Calu3 (cell line): ENCODE results near the gene ZNF417. TPM values are rescaled to one million over a fixed set of nuclear protein-coding genes. Genes with fewer than 3 reads are reported as not detected.
"Not testable (repeated sequence)": the region's sequence is repeated elsewhere in the genome, so short reads cannot be mapped to it uniquely, and the experiment has no call there.

Experiments
- Bru-seq: library from RNA; stranded (reverse); fragments of 400-500 nt; gene quantifications from one replicate; lab custom pipeline; 2021; lab: Mats Ljungman, UMichigan
- BruChase-seq, 2 experiments: library from RNA; stranded (reverse); fragments of 400-500 nt; gene quantifications; one replicate each; lab custom pipeline; 2021; lab: Mats Ljungman, UMichigan
- BruUV-seq: library from RNA; stranded (reverse); fragments of 400-500 nt; replicated peaks from 2 replicates; lab custom pipeline; 2021; lab: Mats Ljungman, UMichigan
- CTCF ChIA-PET: fragments of 300-600 bp; sonication (Branson Sonifier 250); formaldehyde crosslinking; loops from one replicate; lab custom pipeline; 2022; ENCODE audit warnings: antibody characterized with exemption; lab: Charles Lee
- DNase-seq: peaks from one replicate; pipeline ENCODE4 v3.0.0; 2022
- H3K27ac Mint-ChIP-seq: one replicate; pipeline ENCODE4 v1.8.0; 2022; ENCODE audit warnings: mixed read lengths; ENCODE audit not compliant: unreplicated experiment
- H3K27me3 Mint-ChIP-seq: one replicate; pipeline ENCODE4 v1.8.0; 2022; ENCODE audit warnings: mixed read lengths; ENCODE audit not compliant: unreplicated experiment
- H3K36me3 Mint-ChIP-seq: one replicate; pipeline ENCODE4 v1.8.0; 2022; ENCODE audit warnings: mild to moderate bottlenecking, moderate library complexity, mixed read lengths; ENCODE audit not compliant: insufficient read depth, unreplicated experiment
- H3K4me1 Mint-ChIP-seq: one replicate; pipeline ENCODE4 v1.8.0; 2022; ENCODE audit warnings: mild to moderate bottlenecking, low read depth, mixed read lengths; ENCODE audit not compliant: unreplicated experiment
- H3K4me3 Mint-ChIP-seq: one replicate; pipeline ENCODE4 v1.8.0; 2022; ENCODE audit warnings: mild to moderate bottlenecking, low read depth, moderate library complexity, mixed read lengths; ENCODE audit not compliant: unreplicated experiment
- H3K9me3 Mint-ChIP-seq: one replicate; pipeline ENCODE4 v1.8.0; 2022; ENCODE audit warnings: low read depth, mixed read lengths; ENCODE audit not compliant: unreplicated experiment
- CTCF ChIP-seq: fragments of 200-600 bp; IDR thresholded peaks from one replicate; pipeline ENCODE4 v1.8.0; 2022; ENCODE audit warnings: antibody characterized with exemption; ENCODE audit not compliant: unreplicated experiment
- intact Hi-C: fragments of 100-400 bp; cut with micrococcal nuclease; formaldehyde crosslinking; loops from one replicate; pipeline ENCODE4 v1.10.0; 2022; ENCODE audit not compliant: unreplicated experiment
- long read RNA-seq: library from polyadenylated mRNA; stranded (forward); transcript quantifications from one replicate; pipeline ENCODE4 v2.0.0, GENCODE V29; 2022
- total RNA-seq: library from RNA; stranded (reverse); gene quantifications from 2 replicates; pipeline ENCODE4 v1.2.3, GENCODE V29; 2022

The ZNF417 gene
- total RNA-seq: 14.9 and 17.2 TPM in 2 replicates
- Bru-seq, nascent RNA: percentile 85 among the genes with signal in this experiment
- percentile 94 among the genes with signal in this experiment for BruChase-seq, experiment 1, labeled RNA remaining after a 6-hour chase
- percentile 97 among the genes with signal in this experiment for BruChase-seq, experiment 2, labeled RNA remaining after a 2-hour chase
- long read RNA-seq: 0 reads

- H3K27me3 Mint-ChIP-seq, intact Hi-C loops: not testable (repeated sequence)
- peaks cover 11% of the 10 kb centered on the region for H3K4me1 Mint-ChIP-seq
- H3K4me3 Mint-ChIP-seq: peak within 1 kb of the TSS; percentile 93
- peaks cover 36% of the 10 kb centered on the region for H3K9me3 Mint-ChIP-seq
- CTCF ChIA-PET: interaction anchor here (0.6 to 1.3 kb wide), 4 partner anchors 47 to 603 kb away, joined by 3 read pairs; partner anchors contain the start of genes ZBTB45 and ZNF552
- H3K27ac Mint-ChIP-seq: peak within 1 kb of the TSS; percentile 82
- BruUV-seq: TSS peak; percentile 68
- H3K36me3 Mint-ChIP-seq: peaks cover 46% of the 10 kb centered on the region
- peak; percentile 85 for DNase-seq
Measured at GRCh38 chr19:57916168-57916995, at the start of gene ZNF417. Gene ZNF417 (minus strand): TSS chr19:57916592. CDS start chr19:57916411, 181 bp downstream.

GRCh38 chr19:57964761-57965160 is 48.4 kb upstream of the ZNF417 start:
- no peaks in the 10 kb centered on the region for H3K4me1 Mint-ChIP-seq
- CTCF ChIA-PET: no interaction called here
- no peaks in the 10 kb centered on the region for H3K27me3 Mint-ChIP-seq
- intact Hi-C loops: no loop called here
- peaks cover 11% of the 10 kb centered on the region for H3K9me3 Mint-ChIP-seq
- BruUV-seq: no TSS peak
- no peak for TF ChIP-seq CTCF
- H3K27ac Mint-ChIP-seq: no peak overlapping the region
- H3K36me3 Mint-ChIP-seq: peaks cover 5% of the 10 kb centered on the region
- no peak for DNase-seq
- H3K4me3 Mint-ChIP-seq: no peak overlapping the region

DNA sequence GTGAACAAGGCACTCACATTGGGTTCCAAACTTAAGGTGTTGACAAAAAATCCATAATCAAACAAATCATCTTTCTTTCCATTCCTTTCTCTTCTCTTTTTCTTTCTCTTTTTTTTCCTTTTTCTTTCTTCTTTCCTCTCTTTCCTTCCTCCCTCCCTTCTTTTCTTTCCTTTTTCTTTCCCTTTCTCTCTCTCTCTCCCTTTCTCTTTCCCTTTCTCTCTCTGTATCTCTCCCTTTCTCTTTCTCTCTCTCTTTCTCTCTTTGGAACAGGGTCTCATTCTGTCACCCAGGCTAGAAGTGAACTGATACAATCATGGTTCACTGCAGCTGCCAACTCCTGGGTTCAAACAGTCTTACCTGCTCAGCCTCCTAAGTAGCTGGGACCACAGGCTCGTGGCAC is 45.4 kb upstream of the ZNF417 start:
- intact Hi-C loops: no loop called here
- TF ChIP-seq CTCF: no peak
- BruUV-seq: no TSS peak
- no peak overlapping the region for H3K27ac Mint-ChIP-seq
- H3K9me3 Mint-ChIP-seq: peaks cover 10% of the 10 kb centered on the region
- DNase-seq: no peak
- H3K4me3 Mint-ChIP-seq: no peak overlapping the region
- H3K4me1 Mint-ChIP-seq: no peaks in the 10 kb centered on the region
- peaks cover 5% of the 10 kb centered on the region for H3K36me3 Mint-ChIP-seq
- CTCF ChIA-PET: interaction anchor here (0.5 kb wide), 1 partner anchor 247 kb away, joined by 6 read pairs; no protein-coding TSS in a partner anchor
- no peaks in the 10 kb centered on the region for H3K27me3 Mint-ChIP-seq

GRCh38 chr19:57954996-57955395 is 38.6 kb upstream of the ZNF417 start:
- peaks cover 15% of the 10 kb centered on the region for H3K9me3 Mint-ChIP-seq
- no peak for DNase-seq
- H3K4me3 Mint-ChIP-seq: no peak overlapping the region
- H3K27me3 Mint-ChIP-seq: no peaks in the 10 kb centered on the region
- BruUV-seq: no TSS peak
- intact Hi-C loops: no loop called here
- CTCF ChIA-PET: interaction anchor here (0.8 kb wide), 1 partner anchor 15 kb away, joined by 4 read pairs; no protein-coding TSS in a partner anchor
- H3K27ac Mint-ChIP-seq: no peak overlapping the region
- H3K36me3 Mint-ChIP-seq: no peaks in the 10 kb centered on the region
- H3K4me1 Mint-ChIP-seq: no peaks in the 10 kb centered on the region
- no peak for TF ChIP-seq CTCF
